ENCODE results near the gene STPG2.
"Not testable (repeated sequence)": the region's sequence is repeated elsewhere in the genome, so short reads cannot be mapped to it uniquely, and the experiment has no call there.

STPG2 gene

GRCh38 chr4:97778174-97778573, 365.1 kb downstream of the STPG2 start:
- no peak for DNase-seq

GRCh38 chr4:97774347-97774989, 368.8 kb downstream of the STPG2 start:
- no peak for DNase-seq

DNA sequence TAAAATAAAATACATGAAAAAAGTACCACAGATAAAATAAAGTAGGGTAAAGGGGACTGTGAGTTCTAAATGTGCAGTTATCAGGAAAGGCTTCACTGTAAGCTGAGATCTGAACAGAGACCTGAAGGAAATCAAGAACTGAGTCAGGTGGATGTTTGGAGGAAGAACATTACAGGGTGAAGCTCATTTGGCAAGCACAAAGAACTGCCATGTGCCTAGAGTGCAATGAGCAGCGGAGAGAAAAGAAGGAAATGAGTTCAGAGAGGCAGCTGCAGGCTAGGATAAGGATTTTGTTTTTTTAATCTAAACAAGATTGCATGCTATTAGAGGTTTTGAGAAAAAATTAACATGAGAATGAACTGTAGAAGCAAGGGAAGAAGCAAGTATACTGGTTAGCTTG, 373.1 kb downstream of the STPG2 start:
- DNase-seq, result no peak

DNA sequence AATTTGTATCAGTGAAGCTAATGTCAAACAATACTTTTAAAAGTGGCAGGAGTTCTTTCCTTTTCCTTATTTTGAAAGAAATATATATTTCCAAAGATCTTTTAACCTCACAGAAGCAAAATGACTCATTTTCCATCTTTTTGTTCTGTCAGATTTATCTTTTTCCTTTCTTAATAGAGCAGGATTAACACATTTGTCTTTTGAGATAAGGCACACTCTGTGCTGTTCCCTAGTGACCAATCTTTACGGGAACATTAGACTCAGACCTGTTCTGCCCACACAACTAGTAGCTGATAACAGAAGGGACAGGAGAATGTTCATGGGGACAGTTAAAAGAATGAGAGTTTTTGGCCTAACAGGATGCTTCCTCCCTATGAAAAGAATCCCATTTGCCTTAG, 381.2 kb downstream of the STPG2 start:
- DNase-seq, result no peak

DNA sequence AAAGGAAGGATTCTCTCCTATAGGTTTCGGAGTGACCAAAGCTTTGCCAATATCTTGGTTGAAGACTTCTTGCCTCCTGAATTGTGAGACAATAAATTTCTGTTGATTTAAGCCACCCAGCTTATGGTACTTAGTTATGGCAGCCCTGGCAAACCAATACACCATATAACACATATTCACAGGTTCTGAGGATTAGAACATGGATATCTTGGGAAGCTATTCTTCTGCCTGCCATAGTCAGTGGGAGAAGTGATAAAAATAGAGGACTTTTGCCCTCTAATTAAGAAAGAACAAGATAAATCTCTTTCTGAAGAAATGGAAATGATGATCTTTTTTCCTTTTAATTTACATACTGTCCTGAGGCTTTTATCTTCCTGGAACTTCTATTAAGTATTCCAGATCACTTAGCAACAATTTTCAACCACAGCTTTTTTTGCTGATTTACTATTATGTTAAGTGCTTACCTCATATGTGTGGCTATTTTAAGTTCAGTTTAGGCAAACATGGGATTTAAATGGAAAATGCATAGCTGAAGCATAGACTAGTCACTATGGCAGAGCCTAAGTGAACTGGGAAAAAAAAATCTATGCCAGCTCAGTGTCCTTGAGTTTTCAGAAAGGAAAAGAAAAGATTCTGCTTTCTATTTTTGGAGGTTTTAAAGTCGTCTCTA, 381.7 kb downstream of the STPG2 start:
- DNase-seq, result no peak

GRCh38 chr4:97759785-97760184, 383.5 kb downstream of the STPG2 start:
- no peak for DNase-seq

GRCh38 chr4:97752599-97752998, 390.7 kb downstream of the STPG2 start:
- no peak for DNase-seq

- no peak for DNase-seq
Measured at GRCh38 chr4:97747945-97748344, 395.3 kb downstream of the STPG2 start.

- no peak for DNase-seq
Measured at GRCh38 chr4:97720869-97721432, 422.3 kb downstream of the STPG2 start.

DNA sequence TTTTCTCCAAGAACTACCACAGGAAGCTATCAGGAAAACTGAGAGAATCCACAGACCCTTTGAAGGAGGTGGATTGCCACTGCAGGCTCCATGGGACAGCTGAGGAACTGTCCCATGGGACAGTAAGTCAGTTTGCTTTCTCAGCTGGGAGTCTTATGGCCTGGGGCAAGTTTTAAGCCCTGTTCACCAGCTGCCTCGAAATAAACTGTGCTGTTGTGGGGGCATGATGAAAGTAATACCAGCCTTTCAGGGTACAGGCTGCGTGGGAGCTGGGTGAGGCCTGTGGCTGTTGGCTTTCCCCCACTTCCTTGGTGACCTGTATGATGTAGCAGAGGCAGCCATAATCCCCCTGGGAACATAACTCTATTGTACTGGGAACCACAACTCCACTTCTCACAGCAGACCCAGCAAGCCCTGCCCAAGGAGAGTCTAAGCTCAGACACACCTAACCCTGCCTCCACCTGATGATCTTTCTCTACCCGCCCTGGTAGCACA, 452.1 kb downstream of the STPG2 start:
- no peak for DNase-seq

- DNase-seq, result no peak
Measured at GRCh38 chr4:97670703-97671269, 472.5 kb downstream of the STPG2 start.

GRCh38 chr4:97665553-97665952, 477.7 kb downstream of the STPG2 start:
- no peak for DNase-seq

GRCh38 chr4:97664741-97665140, 478.5 kb downstream of the STPG2 start:
- DNase-seq, result no peak

GRCh38 chr4:97662133-97662532, 481.1 kb downstream of the STPG2 start:
- DNase-seq, result no peak

DNA sequence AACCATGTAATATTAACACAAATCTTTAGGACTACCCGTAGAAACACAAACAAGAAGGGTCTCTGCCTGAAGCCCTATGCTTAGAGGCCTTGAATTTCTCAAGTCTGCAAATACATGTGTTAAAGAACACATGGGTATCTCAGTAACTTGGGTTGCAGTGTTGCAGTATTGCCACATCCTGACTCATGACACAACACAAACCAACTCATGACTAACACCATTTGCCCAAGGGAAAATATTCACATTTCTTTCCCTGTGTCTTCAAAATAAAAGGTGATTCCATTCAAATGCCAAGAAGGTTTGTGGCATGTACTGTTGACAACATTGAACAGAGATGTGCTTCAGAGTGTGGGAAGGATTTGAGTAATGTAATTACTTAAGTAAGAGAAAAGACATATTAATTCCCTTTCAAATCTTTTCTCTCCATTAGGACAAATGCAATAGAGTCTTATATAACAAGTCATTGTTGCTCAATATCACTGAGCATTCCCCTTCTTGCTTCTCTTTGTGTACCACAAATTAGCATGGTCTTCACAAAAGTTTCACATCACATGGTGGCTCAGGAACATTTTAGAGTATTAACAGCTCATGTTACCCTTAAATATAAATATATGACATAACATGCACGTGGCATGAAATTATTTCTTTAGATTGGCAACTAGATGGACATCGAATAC, 487.1 kb downstream of the STPG2 start:
- no peak for DNase-seq

GRCh38 chr4:97653701-97654100, 489.6 kb downstream of the STPG2 start:
- no peak for DNase-seq

DNA sequence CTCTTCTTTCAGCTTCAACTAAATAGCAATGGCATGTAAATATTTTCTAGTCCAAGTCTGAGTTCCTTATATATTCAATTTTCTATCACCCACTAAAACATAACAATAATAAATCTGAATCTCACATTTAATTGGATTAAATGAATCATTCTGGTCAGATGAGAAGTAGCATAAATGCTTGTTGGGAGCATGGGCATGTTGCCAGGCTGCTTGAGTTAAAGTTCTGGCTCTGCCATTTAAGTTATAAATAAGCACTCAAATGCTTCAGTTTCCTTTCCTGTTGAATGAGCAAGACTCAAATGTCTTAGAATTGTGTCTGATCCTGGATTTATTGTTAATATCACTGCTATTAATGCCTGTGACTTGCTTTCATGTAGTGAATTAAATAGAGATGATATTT, 496.3 kb downstream of the STPG2 start:
- DNase-seq, result no peak

DNA sequence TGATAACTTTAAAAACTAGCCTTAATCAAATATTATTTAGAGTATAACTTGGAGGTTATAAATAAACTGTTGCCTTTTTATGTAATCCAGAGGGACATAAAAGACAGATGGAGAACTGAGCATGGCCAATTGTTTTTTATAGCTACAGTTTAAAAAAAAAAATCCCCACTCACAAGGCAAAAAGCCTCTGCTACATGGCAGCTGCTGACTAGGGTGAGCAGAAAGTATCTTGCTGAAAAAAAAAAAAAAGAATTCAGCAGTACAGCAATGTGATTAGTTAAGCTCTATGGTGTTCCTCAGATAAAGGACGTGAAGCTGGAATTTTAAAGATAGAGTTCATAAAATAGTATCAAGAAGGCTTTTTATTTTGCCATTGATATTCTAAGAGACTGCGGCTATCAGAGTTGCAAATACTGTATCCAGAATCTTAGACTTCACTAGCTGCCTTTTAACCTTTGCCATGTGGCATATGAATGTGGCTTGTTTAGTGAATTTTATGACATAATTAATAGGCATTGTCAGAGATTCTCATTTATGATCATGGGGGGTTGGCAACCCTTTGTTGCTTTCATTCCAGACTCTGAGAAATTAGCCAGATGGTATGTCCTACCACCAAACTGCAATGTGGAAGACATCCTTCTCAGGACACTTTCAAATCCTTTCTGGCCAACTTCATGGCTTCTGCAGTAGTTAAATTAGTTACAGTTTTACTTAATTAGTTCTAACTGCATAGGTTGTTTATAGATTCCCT, 498.0 kb downstream of the STPG2 start:
- DNase-seq, result no peak

DNA sequence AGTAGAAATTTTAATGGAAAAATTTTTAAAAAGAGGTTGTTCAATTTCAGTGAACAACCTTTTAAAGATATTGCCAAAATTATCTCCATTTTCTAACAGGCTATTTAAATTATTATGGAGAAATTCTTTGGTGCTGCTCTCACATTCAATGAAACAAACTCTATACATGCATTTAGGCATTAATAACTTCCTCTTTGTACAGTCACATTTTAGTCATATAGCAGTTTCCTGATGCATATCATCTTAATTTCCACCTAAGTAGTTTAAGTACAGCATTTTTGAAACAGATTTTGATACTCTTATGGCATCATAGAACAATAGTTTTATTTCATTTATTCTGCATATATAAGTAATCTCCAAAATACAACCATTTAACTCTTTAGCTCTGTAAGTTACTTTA, 500.1 kb downstream of the STPG2 start:
- DNase-seq, result no peak

GRCh38 chr4:97639961-97640360, 503.3 kb downstream of the STPG2 start:
- DNase-seq, result no peak

DNA sequence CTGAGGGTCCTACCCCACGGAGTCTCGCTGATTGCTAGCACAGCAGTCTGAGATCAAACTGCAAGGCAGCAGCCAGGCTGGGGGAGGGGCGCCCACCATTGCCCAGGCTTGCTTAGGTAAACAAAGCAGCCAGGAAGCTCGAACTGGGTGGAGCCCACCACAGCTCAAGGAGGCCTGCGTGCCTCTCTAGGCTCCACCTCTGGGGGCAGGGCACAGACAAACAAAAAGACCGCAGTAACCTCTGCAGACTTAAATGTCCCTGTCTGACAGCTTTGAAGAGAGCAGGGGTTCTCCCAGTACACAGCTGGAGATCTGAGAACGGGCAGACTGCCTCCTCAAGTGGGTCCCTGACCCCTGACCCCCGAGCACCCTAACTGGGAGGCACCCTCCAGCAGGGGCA, 509.4 kb downstream of the STPG2 start:
- not testable (repeated sequence) for DNase-seq

DNA sequence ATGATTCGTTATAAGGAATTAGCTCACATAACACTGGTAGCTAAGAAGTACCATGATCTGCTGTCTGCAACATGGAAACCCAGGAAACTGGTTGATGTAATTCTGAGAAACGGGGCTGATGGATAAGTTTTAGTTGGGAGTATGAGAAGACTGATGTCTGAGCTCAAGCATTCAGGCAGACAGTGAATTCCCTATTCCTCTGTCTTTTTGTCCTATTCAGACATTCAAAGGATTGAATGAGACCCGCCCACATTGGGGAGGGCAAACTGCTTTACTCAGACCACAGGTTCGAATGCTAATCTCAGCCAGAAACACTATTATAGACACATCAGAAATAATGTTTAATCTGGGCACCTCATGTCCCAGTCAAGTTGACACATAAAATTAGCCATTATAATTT, 515.5 kb downstream of the STPG2 start:
- no peak for DNase-seq

- no peak for DNase-seq
Measured at GRCh38 chr4:97624204-97624603, 519.1 kb downstream of the STPG2 start.
